GDM1 (cell line): Measurements from ENCODE around the gene ACTN4.
"Not testable (repeated sequence)": the region's sequence is repeated elsewhere in the genome, so short reads cannot be mapped to it uniquely, and the experiment has no call there.

Experiments used
- DNase-seq: peaks from one replicate; lab custom pipeline; 2025; lab: John Stamatoyannopoulos, UW

The ACTN4 gene

GRCh38 chr19:38737921-38738737 lies 90.7 kb downstream of the ACTN4 start:
- no peak for DNase-seq

GRCh38 chr19:38739440-38740256 lies 92.2 kb downstream of the ACTN4 start:
- DNase-seq, result no peak

- DNase-seq, result no peak
Measured at GRCh38 chr19:38740257-38740592, 92.8 kb downstream of the ACTN4 start.

GRCh38 chr19:38740932-38741331 lies 93.5 kb downstream of the ACTN4 start:
- DNase-seq, result no peak

GRCh38 chr19:38741670-38742069 lies 94.2 kb downstream of the ACTN4 start:
- DNase-seq, result no peak

GRCh38 chr19:38742296-38742695 lies 94.8 kb downstream of the ACTN4 start:
- no peak for DNase-seq

- DNase-seq, result no peak
Measured at GRCh38 chr19:38742906-38743305, 95.5 kb downstream of the ACTN4 start.

- DNase-seq, result no peak
Measured at GRCh38 chr19:38743394-38744297, 96.2 kb downstream of the ACTN4 start.

GRCh38 chr19:38744298-38744681 lies 96.8 kb downstream of the ACTN4 start, which contains the start of gene CAPN12:
CAPN12 (minus strand) TSS chr19:38744474; CDS start chr19:38744165, 309 bp downstream.
- no peak for DNase-seq

- DNase-seq, result no peak
Measured at GRCh38 chr19:38744874-38745273, 97.4 kb downstream of the ACTN4 start.

- no peak for DNase-seq
Measured at GRCh38 chr19:38745316-38745715, 97.9 kb downstream of the ACTN4 start.

- DNase-seq, result not testable (repeated sequence)
Measured at GRCh38 chr19:38753783-38754182, 106.3 kb downstream of the ACTN4 start.

- not testable (repeated sequence) for DNase-seq
Measured at GRCh38 chr19:38754196-38754595, 106.7 kb downstream of the ACTN4 start.

GRCh38 chr19:38759590-38760003 lies 112.1 kb downstream of the ACTN4 start:
- no peak for DNase-seq

GRCh38 chr19:38760805-38761517 lies 113.5 kb downstream of the ACTN4 start:
- DNase-seq, result not testable (repeated sequence)

GRCh38 chr19:38761884-38762389 lies 114.5 kb downstream of the ACTN4 start:
- not testable (repeated sequence) for DNase-seq

- DNase-seq, result no peak
Measured at GRCh38 chr19:38763795-38764220, 116.4 kb downstream of the ACTN4 start.

GRCh38 chr19:38765214-38765613 lies 117.8 kb downstream of the ACTN4 start:
- DNase-seq, result no peak

- DNase-seq, result no peak
Measured at GRCh38 chr19:38766276-38767047, 119.0 kb downstream of the ACTN4 start.

GRCh38 chr19:38769635-38770211 lies 122.3 kb downstream of the ACTN4 start:
- DNase-seq, result no peak
